Endodermal cell (in vitro differentiated cells): ENCODE results near the gene AUTS2. TPM values are rescaled to one million over a fixed set of nuclear protein-coding genes. Genes with fewer than 3 reads are reported as not detected.

Experiments used
- DNase-seq: peaks from one replicate; pipeline ENCODE4 v3.0.0-alpha.2; 2017
- H3K27ac ChIP-seq: 2 replicates; pipeline ENCODE4 v1.5.1; 2013; ENCODE audit warnings: mild to moderate bottlenecking, low read depth, low read length, moderate library complexity
- H3K27me3 ChIP-seq: 2 replicates; pipeline ENCODE4 v1.6.1; 2013; ENCODE audit warnings: mild to moderate bottlenecking, low read length, moderate library complexity; ENCODE audit not compliant: insufficient read depth, control insufficient read depth, poor library complexity, severe bottlenecking
- H3K36me3 ChIP-seq: 2 replicates; pipeline ENCODE4 v1.7.0; 2013; ENCODE audit warnings: mild to moderate bottlenecking, low read length, moderate library complexity; ENCODE audit not compliant: control insufficient read depth, insufficient read depth
- H3K4me1 ChIP-seq: one replicate; pipeline ENCODE4 v1.7.0; 2013; ENCODE audit warnings: low read length; ENCODE audit not compliant: control insufficient read depth, insufficient read depth
- H3K4me3 ChIP-seq: 2 replicates; pipeline ENCODE4 v1.5.1; 2013; ENCODE audit warnings: mild to moderate bottlenecking, low read length, moderate library complexity
- H3K9ac ChIP-seq: 2 replicates; pipeline ENCODE4 v1.6.1; 2013; ENCODE audit warnings: mild to moderate bottlenecking, low read length, moderate library complexity; ENCODE audit not compliant: poor library complexity, severe bottlenecking; ENCODE audit errors: extremely low read depth
- H3K9me3 ChIP-seq: 2 replicates; pipeline ENCODE4 v1.6.1; 2013; ENCODE audit warnings: mild to moderate bottlenecking, low read length, moderate library complexity; ENCODE audit not compliant: control insufficient read depth
- H3K27ac Mint-ChIP-seq: 2 replicates; pipeline ENCODE4 v1.8.0; 2020; ENCODE audit warnings: mixed read lengths
- H3K27me3 Mint-ChIP-seq: 2 replicates; pipeline ENCODE4 v1.8.0; 2021; ENCODE audit warnings: mild to moderate bottlenecking, mixed read lengths; ENCODE audit not compliant: insufficient read depth
- H3K36me3 Mint-ChIP-seq: 2 replicates; pipeline ENCODE4 v1.8.0; 2020; ENCODE audit warnings: low read depth, mixed read lengths
- H3K4me1 Mint-ChIP-seq: 2 replicates; pipeline ENCODE4 v1.8.0; 2020; ENCODE audit warnings: mixed read lengths
- H3K4me3 Mint-ChIP-seq: 2 replicates; pipeline ENCODE4 v1.8.0; 2020; ENCODE audit warnings: mild to moderate bottlenecking, moderate library complexity, mixed read lengths
- H3K9me3 Mint-ChIP-seq: 2 replicates; pipeline ENCODE4 v1.8.0; 2020; ENCODE audit warnings: mild to moderate bottlenecking, mixed read lengths
- WGBS, 2 experiments: methylation state at CpG; one replicate each; pipeline versions ENCODE4 v1.1.5 to v1.1.7; 2013; ENCODE audit warnings: missing lambda C conversion rate in 2 of 2, mixed read lengths in 1 of 2; ENCODE audit not compliant: insufficient coverage in 1 of 2, insufficient read length in 1 of 2; 5-methylcytosine and 5-hydroxymethylcytosine counted together
- total RNA-seq, 2 donors: library from RNA; stranded (reverse); fragmentation: NEBNext Ultra II Directional in 1 of 2; extraction: Animal tissue kit (Norgen Biotek cat#: 25700) in 1 of 2; gene quantifications; 2 replicates in 1 of 2; 3 replicates in 1 of 2; pipeline ENCODE4 v1.2.1, GENCODE V29; 2021
- TF ChIP-seq, protein P1 (sequence below): fragments of 200-600 bp; sonication (generic); conservative IDR thresholded peaks from 2 replicates; pipeline ENCODE4 v1.5.0; 2021; ENCODE audit warnings: antibody characterized with exemption, mild to moderate bottlenecking

Gene AUTS2
- total RNA-seq, 2 donors from 2014 or later, result 76.8 to 106 TPM

GRCh38 chr7:70434821-70435220 is 836.5 kb downstream of the AUTS2 start:
- no peak overlapping the region for H3K9ac ChIP-seq
- Mint-ChIP-seq H3K36me3 (peaks cover 5% of the 10 kb centered on the region), H3K27me3 (no peaks in the 10 kb centered on the region), H3K4me3 (no peak overlapping the region), H3K9me3 (no peaks in the 10 kb centered on the region), H3K4me1 (peaks cover 14% of the 10 kb centered on the region), H3K27ac (no peak overlapping the region)
- TF ChIP-seq, protein P1, sequence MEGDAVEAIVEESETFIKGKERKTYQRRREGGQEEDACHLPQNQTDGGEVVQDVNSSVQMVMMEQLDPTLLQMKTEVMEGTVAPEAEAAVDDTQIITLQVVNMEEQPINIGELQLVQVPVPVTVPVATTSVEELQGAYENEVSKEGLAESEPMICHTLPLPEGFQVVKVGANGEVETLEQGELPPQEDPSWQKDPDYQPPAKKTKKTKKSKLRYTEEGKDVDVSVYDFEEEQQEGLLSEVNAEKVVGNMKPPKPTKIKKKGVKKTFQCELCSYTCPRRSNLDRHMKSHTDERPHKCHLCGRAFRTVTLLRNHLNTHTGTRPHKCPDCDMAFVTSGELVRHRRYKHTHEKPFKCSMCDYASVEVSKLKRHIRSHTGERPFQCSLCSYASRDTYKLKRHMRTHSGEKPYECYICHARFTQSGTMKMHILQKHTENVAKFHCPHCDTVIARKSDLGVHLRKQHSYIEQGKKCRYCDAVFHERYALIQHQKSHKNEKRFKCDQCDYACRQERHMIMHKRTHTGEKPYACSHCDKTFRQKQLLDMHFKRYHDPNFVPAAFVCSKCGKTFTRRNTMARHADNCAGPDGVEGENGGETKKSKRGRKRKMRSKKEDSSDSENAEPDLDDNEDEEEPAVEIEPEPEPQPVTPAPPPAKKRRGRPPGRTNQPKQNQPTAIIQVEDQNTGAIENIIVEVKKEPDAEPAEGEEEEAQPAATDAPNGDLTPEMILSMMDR, result no peak
- no peak overlapping the region for H3K27ac ChIP-seq
- no peaks in the 10 kb centered on the region for H3K27me3 ChIP-seq
- no peaks in the 10 kb centered on the region for H3K9me3 ChIP-seq
- H3K4me3 ChIP-seq, result no peak overlapping the region
- H3K36me3 ChIP-seq, result no peaks in the 10 kb centered on the region
- DNase-seq, result no peak
- H3K4me1 ChIP-seq, result peaks cover 6% of the 10 kb centered on the region
- WGBS, 2 experiments, result 93% methylated on average over 1 of the region's 1 CpG; no CpG with 5 or more reads in 1 of the 2 experiments

DNA sequence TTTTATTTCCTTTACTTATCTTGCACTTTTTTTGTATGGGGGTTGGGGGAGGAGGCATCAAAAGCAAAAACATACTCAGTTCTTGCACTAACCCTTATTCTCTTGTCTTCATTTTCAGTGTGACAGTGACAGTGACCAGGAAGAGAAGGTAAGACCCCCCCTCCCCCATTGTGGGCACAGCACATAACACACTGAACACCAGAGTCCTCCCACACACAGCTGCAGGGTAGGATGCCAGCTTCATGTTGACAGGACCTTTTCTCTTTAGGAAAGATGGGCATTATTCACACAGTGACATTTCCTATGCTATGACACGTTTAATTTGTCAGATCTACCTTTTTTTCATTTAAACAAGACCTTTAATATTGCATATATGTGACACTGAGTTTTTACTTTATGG is 837.4 kb downstream of the AUTS2 start:
- Histone ChIP-seq H3K36me3 (no peaks in the 10 kb centered on the region), H3K4me1 (peaks cover 6% of the 10 kb centered on the region), H3K4me3 (no peak overlapping the region), H3K9ac (no peak overlapping the region), H3K9me3 (no peaks in the 10 kb centered on the region), H3K27ac (no peak overlapping the region), H3K27me3 (no peaks in the 10 kb centered on the region)
- no peaks in the 10 kb centered on the region for H3K9me3 Mint-ChIP-seq
- peaks cover 14% of the 10 kb centered on the region for H3K4me1 Mint-ChIP-seq
- DNase-seq, result no peak
- H3K27ac Mint-ChIP-seq, result no peak overlapping the region
- no peaks in the 10 kb centered on the region for H3K27me3 Mint-ChIP-seq
- TF ChIP-seq, protein P1, result no peak
- WGBS, 2 experiments, result 60% methylated on average over 1 of the region's 1 CpG; no CpG with 5 or more reads in 1 of the 2 experiments
- H3K4me3 Mint-ChIP-seq, result no peak overlapping the region
- H3K36me3 Mint-ChIP-seq, result peaks cover 3% of the 10 kb centered on the region

GRCh38 chr7:70436790-70437350 is 838.6 kb downstream of the AUTS2 start:
- Histone ChIP-seq H3K36me3 (no peaks in the 10 kb centered on the region), H3K4me3 (no peak overlapping the region), H3K4me1 (peaks cover 6% of the 10 kb centered on the region), H3K27me3 (no peaks in the 10 kb centered on the region), H3K27ac (no peak overlapping the region), H3K9me3 (no peaks in the 10 kb centered on the region), H3K9ac (no peak overlapping the region)
- TF ChIP-seq, protein P1, result no peak
- no peak for DNase-seq
- no peaks in the 10 kb centered on the region for H3K36me3 Mint-ChIP-seq
- WGBS, 2 experiments, result 92 to 95% methylated on average over 4 to 5 of the region's 5 CpGs
- no peaks in the 10 kb centered on the region for H3K27me3 Mint-ChIP-seq
- peaks cover 14% of the 10 kb centered on the region for H3K4me1 Mint-ChIP-seq
- no peak overlapping the region for H3K27ac Mint-ChIP-seq
- H3K4me3 Mint-ChIP-seq, result no peak overlapping the region
- no peaks in the 10 kb centered on the region for H3K9me3 Mint-ChIP-seq
